Body of pancreas (tissue), 4 donors: ENCODE measurements around the gene GAP43.

Experiments
- POLR2A ChIP-seq, 3 donors: fragments of 450-650 bp; IDR thresholded peaks; one replicate each; pipeline ENCODE4 v1.6.1; 2016; ENCODE audit warnings: antibody characterized with exemption in 3 of 3, mild to moderate bottlenecking in 2 of 3
- TF ChIP-seq, protein P1 (sequence below), 7 experiments: fragments of 450-650 bp in 4 of 7; fragments of 200-600 bp in 3 of 7; sonication (generic) in 3 of 7; IDR thresholded peaks; one replicate each; pipeline ENCODE4 v1.5.1; 2016 to 2019; ENCODE audit warnings: antibody characterized with exemption in 7 of 7

DNA sequence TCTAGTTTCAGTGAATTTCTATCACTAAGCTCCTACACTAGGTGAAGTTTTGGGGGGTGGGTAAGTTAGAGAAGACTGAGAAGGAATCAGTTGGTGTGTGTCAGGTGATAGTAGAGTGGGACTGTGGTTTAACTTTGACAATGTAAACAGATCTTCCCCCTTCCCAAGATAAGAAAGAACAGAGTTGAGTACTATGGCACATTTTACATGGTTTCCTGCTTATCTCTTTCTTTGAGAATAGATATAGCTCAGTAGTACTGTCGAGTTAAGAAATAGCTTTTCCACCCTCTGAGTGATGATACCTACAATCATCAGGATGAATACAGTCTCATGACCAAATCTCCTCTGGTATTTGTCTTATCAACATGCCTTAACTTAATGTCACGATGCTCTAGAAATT is 42.8 kb downstream of the GAP43 start:
- TF ChIP-seq, protein P1, sequence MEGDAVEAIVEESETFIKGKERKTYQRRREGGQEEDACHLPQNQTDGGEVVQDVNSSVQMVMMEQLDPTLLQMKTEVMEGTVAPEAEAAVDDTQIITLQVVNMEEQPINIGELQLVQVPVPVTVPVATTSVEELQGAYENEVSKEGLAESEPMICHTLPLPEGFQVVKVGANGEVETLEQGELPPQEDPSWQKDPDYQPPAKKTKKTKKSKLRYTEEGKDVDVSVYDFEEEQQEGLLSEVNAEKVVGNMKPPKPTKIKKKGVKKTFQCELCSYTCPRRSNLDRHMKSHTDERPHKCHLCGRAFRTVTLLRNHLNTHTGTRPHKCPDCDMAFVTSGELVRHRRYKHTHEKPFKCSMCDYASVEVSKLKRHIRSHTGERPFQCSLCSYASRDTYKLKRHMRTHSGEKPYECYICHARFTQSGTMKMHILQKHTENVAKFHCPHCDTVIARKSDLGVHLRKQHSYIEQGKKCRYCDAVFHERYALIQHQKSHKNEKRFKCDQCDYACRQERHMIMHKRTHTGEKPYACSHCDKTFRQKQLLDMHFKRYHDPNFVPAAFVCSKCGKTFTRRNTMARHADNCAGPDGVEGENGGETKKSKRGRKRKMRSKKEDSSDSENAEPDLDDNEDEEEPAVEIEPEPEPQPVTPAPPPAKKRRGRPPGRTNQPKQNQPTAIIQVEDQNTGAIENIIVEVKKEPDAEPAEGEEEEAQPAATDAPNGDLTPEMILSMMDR (IDR thresholded peaks at IDR 0.05) = no peak
- no peak for TF ChIP-seq POLR2A (IDR thresholded peaks at IDR 0.05)
